ENCODE data around the gene PCYOX1L.

PCYOX1L gene

GRCh38 chr5:149381986-149382338 lies 24.1 kb downstream of the PCYOX1L start:
- Histone ChIP-seq H3K4me1 (peaks cover 22% of the 10 kb centered on the region), H3K4me3 (ENCODE audit: low read depth, low read length) (no peak overlapping the region), H3K36me3 (no peaks in the 10 kb centered on the region), H3K27me3 (no peaks in the 10 kb centered on the region), H3K9me3 (no peaks in the 10 kb centered on the region)
- peak; percentile 85 for DNase-seq
- peak; percentile 94 for TF ChIP-seq CTCF (IDR thresholded peaks at IDR 0.05; ENCODE audit: low read depth, low read length)

GRCh38 chr5:149382517-149383220 lies 24.8 kb downstream of the PCYOX1L start:
- TF ChIP-seq CTCF (IDR thresholded peaks at IDR 0.05; ENCODE audit: low read depth, low read length), result no peak
- no peak overlapping the region for H3K4me3 ChIP-seq (ENCODE audit: low read depth, low read length)
- H3K27me3 ChIP-seq, result no peaks in the 10 kb centered on the region
- no peaks in the 10 kb centered on the region for H3K9me3 ChIP-seq
- no peaks in the 10 kb centered on the region for H3K36me3 ChIP-seq
- peaks cover 22% of the 10 kb centered on the region for H3K4me1 ChIP-seq
- no peak for DNase-seq

GRCh38 chr5:149383399-149383798 lies 25.6 kb downstream of the PCYOX1L start:
- Histone ChIP-seq H3K36me3 (no peaks in the 10 kb centered on the region), H3K4me1 (peaks cover 22% of the 10 kb centered on the region), H3K27me3 (no peaks in the 10 kb centered on the region), H3K9me3 (no peaks in the 10 kb centered on the region), H3K4me3 (ENCODE audit: low read depth, low read length) (no peak overlapping the region)
- no peak for TF ChIP-seq CTCF (IDR thresholded peaks at IDR 0.05; ENCODE audit: low read depth, low read length)
- no peak for DNase-seq

GRCh38 chr5:149386166-149386565 lies 28.3 kb downstream of the PCYOX1L start:
- no peak for TF ChIP-seq CTCF (IDR thresholded peaks at IDR 0.05; ENCODE audit: low read depth, low read length)
- Histone ChIP-seq H3K4me3 (ENCODE audit: low read depth, low read length) (no peak overlapping the region), H3K36me3 (no peaks in the 10 kb centered on the region), H3K4me1 (peaks cover 28% of the 10 kb centered on the region), H3K9me3 (no peaks in the 10 kb centered on the region), H3K27me3 (no peaks in the 10 kb centered on the region)
- no peak for DNase-seq

- H3K27me3 ChIP-seq, result no peaks in the 10 kb centered on the region
- no peaks in the 10 kb centered on the region for H3K36me3 ChIP-seq
- no peaks in the 10 kb centered on the region for H3K9me3 ChIP-seq
- H3K4me3 ChIP-seq (ENCODE audit: low read depth, low read length), result no peak overlapping the region
- no peak for TF ChIP-seq CTCF (IDR thresholded peaks at IDR 0.05; ENCODE audit: low read depth, low read length)
- peaks cover 26% of the 10 kb centered on the region for H3K4me1 ChIP-seq
- DNase-seq, result no peak
Measured at GRCh38 chr5:149387081-149387631, 29.3 kb downstream of the PCYOX1L start.

- TF ChIP-seq CTCF (IDR thresholded peaks at IDR 0.05; ENCODE audit: low read depth, low read length), result no peak
- H3K4me3 ChIP-seq (ENCODE audit: low read depth, low read length), result no peak overlapping the region
- no peaks in the 10 kb centered on the region for H3K27me3 ChIP-seq
- no peaks in the 10 kb centered on the region for H3K9me3 ChIP-seq
- DNase-seq, result no peak
- no peaks in the 10 kb centered on the region for H3K36me3 ChIP-seq
- H3K4me1 ChIP-seq, result peaks cover 20% of the 10 kb centered on the region
Measured at GRCh38 chr5:149387982-149388381, 30.1 kb downstream of the PCYOX1L start.

Data from BE2C (cell line).